Panc1 (cell line): Measurements from ENCODE around the gene FAM24B. TPM values are rescaled to one million over a fixed set of nuclear protein-coding genes. Genes with fewer than 3 reads are reported as not detected.
"Not testable (repeated sequence)": the region's sequence is repeated elsewhere in the genome, so short reads cannot be mapped to it uniquely, and the experiment has no call there.

Experiments
- ATAC-seq: fragments of 200-7000 bp; cut with Tn5 transposase; 2 replicates; pipeline ENCODE4 v1.9.1; 2020; ENCODE audit warnings: mild to moderate bottlenecking, moderate library complexity
- BruUV-seq: library from RNA; stranded (reverse); fragments of 400-500 nt; replicated peaks from 2 replicates; lab custom pipeline; 2021; lab: Mats Ljungman, UMichigan
- CTCF ChIA-PET: fragments of 300-600 bp; sonication (Branson Sonifier 250); formaldehyde crosslinking; loops from one replicate; lab custom pipeline; 2022; ENCODE audit warnings: antibody characterized with exemption; lab: Charles Lee
- POLR2A ChIA-PET: fragments of 300-600 bp; sonication (Branson Sonifier 250); formaldehyde crosslinking; loops from one replicate; lab custom pipeline; 2022; ENCODE audit warnings: antibody characterized with exemption; lab: Charles Lee
- DNase-seq: peaks from one replicate; pipeline ENCODE4 v3.0.0-alpha.2; 2010; ENCODE audit warnings: low read depth, low spot score
- H3K27ac ChIP-seq: 2 replicates; pipeline ENCODE4 v1.5.1; 2011; ENCODE audit warnings: mild to moderate bottlenecking, low read length, inconsistent platforms
- H3K27me3 ChIP-seq: fragments of 200-500 bp; sonication (Bioruptor generic); 2 replicates; pipeline ENCODE4 v1.6.0; 2014; ENCODE audit warnings: low read length, inconsistent platforms; ENCODE audit not compliant: control insufficient read depth, insufficient read depth
- H3K36me3 ChIP-seq: fragments of 200-500 bp; sonication (Bioruptor generic); 2 replicates; pipeline ENCODE4 v1.5.1; 2014; ENCODE audit warnings: inconsistent platforms, mild to moderate bottlenecking, low read length, moderate library complexity; ENCODE audit not compliant: control insufficient read depth, insufficient read depth
- H3K4me1 ChIP-seq: 2 replicates; pipeline ENCODE4 v1.5.1; 2011; ENCODE audit warnings: inconsistent platforms, mild to moderate bottlenecking, low read length, moderate library complexity; ENCODE audit not compliant: control insufficient read depth, insufficient read depth
- H3K4me3 ChIP-seq, 2 experiments: 2 replicates each; pipeline ENCODE4 v1.5.1; 2011 to 2012; ENCODE audit warnings: low read depth in 2 of 2, low read length in 2 of 2, mild to moderate bottlenecking in 2 of 2, inconsistent platforms in 1 of 2, moderate library complexity in 1 of 2
- H3K9me3 ChIP-seq: fragments of 200-500 bp; sonication (Bioruptor generic); 2 replicates; pipeline ENCODE4 v1.5.1; 2014; ENCODE audit warnings: low read depth, mild to moderate bottlenecking, inconsistent platforms, low read length, moderate library complexity; ENCODE audit not compliant: control insufficient read depth, insufficient read depth
- CTCF ChIP-seq: fragments of 450-650 bp; IDR thresholded peaks from 2 replicates; pipeline ENCODE4 v1.5.1; 2017; ENCODE audit warnings: mild to moderate bottlenecking
- POLR2AphosphoS5 ChIP-seq: IDR thresholded peaks from 2 replicates; pipeline ENCODE4 v1.6.1; 2012; ENCODE audit warnings: mild to moderate bottlenecking, low read depth, low read length, moderate library complexity
- SIN3A ChIP-seq: IDR thresholded peaks from 2 replicates; pipeline ENCODE4 v1.6.1; 2012; ENCODE audit warnings: low read depth, mild to moderate bottlenecking, low read length, moderate library complexity, borderline replicate concordance; ENCODE audit not compliant: insufficient read depth
- TCF7L2 ChIP-seq: IDR thresholded peaks from 2 replicates; pipeline ENCODE4 v1.6.1; 2011; ENCODE audit warnings: mild to moderate bottlenecking, low read depth, low read length, inconsistent platforms
- in situ Hi-C: cut with HindIII; loops from 2 replicates; pipeline ENCODE4 v1.10.0; 2016; ENCODE audit warnings: low sequenced_read_pairs, low pct_unique_long_range_greater_than_20kb
- intact Hi-C: fragments of 100-400 bp; cut with micrococcal nuclease; formaldehyde crosslinking; loops from one replicate; pipeline ENCODE4 v1.10.0; 2022; ENCODE audit not compliant: unreplicated experiment
- total RNA-seq: library from RNA; stranded (reverse); gene quantifications from one replicate; pipeline ENCODE4 v1.2.1, GENCODE V29; 2021; ENCODE audit not compliant: unreplicated experiment
- TF ChIP-seq, protein P1 (sequence below), 2 experiments: IDR thresholded peaks; 2 replicates each; pipeline ENCODE4 v1.6.1; 2011 to 2012; ENCODE audit warnings: low read depth in 2 of 2, control low read depth in 1 of 2, low read length in 1 of 2, mild to moderate bottlenecking in 1 of 2, moderate library complexity in 1 of 2; ENCODE audit not compliant: insufficient read depth in 1 of 2

The FAM24B gene
- total RNA-seq, 1 experiment from 2014 or later: 21.3 TPM

- TF ChIP-seq TCF7L2: no peak
- TF ChIP-seq CTCF: no peak
- TF ChIP-seq POLR2AphosphoS5: no peak
- no peaks in the 10 kb centered on the region for H3K36me3 ChIP-seq
- ChIA-PET POLR2A (no interaction called here), CTCF (no interaction called here)
- in situ Hi-C loops (no loop called here), intact Hi-C loops (no loop called here)
- H3K27me3 ChIP-seq: no peaks in the 10 kb centered on the region
- DNase-seq (no peak), ATAC-seq (no peak)
- no peak overlapping the region for H3K4me3 ChIP-seq
- peaks cover 43% of the 10 kb centered on the region for H3K4me1 ChIP-seq
- no TSS peak for BruUV-seq
- H3K27ac ChIP-seq: peak overlapping the region; percentile 19; the same call in 1 of the 2 replicates
- H3K9me3 ChIP-seq: no peaks in the 10 kb centered on the region
Observed at GRCh38 chr10:122859527-122859926, 19.9 kb downstream of the FAM24B start.

DNA sequence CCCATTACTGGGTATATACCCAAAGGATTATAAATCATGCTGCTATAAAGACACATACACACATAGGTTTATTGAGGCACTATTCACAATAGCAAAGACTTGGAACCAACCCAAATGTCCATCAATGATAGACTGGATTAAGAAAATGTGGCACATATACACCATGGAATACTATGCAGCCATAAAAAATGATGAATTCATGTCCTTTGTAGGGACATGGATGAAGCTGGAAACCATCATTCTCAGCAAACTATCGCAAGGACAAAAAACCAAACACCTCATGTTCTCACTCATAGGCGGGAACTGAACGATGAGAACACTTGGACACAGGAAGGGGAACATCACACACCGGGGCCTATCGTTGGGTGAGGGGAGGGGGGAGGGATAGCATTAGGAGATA, 21.3 kb downstream of the FAM24B start:
- H3K36me3 ChIP-seq, H3K27ac ChIP-seq, CTCF ChIA-PET, intact Hi-C loops, H3K9me3 ChIP-seq, POLR2A ChIA-PET, H3K4me3 ChIP-seq, DNase-seq, ATAC-seq, H3K27me3 ChIP-seq, BruUV-seq, in situ Hi-C loops: not testable (repeated sequence)
- H3K4me1 ChIP-seq: peaks cover 44% of the 10 kb centered on the region

GRCh38 chr10:122856902-122857301, 22.5 kb downstream of the FAM24B start:
- TF ChIP-seq TCF7L2 (no peak), SIN3A (no peak), POLR2AphosphoS5 (no peak), CTCF (no peak)
- TF ChIP-seq, protein P1, sequence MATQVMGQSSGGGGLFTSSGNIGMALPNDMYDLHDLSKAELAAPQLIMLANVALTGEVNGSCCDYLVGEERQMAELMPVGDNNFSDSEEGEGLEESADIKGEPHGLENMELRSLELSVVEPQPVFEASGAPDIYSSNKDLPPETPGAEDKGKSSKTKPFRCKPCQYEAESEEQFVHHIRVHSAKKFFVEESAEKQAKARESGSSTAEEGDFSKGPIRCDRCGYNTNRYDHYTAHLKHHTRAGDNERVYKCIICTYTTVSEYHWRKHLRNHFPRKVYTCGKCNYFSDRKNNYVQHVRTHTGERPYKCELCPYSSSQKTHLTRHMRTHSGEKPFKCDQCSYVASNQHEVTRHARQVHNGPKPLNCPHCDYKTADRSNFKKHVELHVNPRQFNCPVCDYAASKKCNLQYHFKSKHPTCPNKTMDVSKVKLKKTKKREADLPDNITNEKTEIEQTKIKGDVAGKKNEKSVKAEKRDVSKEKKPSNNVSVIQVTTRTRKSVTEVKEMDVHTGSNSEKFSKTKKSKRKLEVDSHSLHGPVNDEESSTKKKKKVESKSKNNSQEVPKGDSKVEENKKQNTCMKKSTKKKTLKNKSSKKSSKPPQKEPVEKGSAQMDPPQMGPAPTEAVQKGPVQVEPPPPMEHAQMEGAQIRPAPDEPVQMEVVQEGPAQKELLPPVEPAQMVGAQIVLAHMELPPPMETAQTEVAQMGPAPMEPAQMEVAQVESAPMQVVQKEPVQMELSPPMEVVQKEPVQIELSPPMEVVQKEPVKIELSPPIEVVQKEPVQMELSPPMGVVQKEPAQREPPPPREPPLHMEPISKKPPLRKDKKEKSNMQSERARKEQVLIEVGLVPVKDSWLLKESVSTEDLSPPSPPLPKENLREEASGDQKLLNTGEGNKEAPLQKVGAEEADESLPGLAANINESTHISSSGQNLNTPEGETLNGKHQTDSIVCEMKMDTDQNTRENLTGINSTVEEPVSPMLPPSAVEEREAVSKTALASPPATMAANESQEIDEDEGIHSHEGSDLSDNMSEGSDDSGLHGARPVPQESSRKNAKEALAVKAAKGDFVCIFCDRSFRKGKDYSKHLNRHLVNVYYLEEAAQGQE (IDR thresholded peaks at IDR 0.05; ENCODE audit: insufficient read depth in 1 of 2, low read depth in 2 of 2, low read length in 1 of 2): no peak
- DNase-seq (no peak), ATAC-seq (no peak)
- Histone ChIP-seq H3K27ac (no peak overlapping the region), H3K4me1 (peaks cover 50% of the 10 kb centered on the region), H3K9me3 (no peaks in the 10 kb centered on the region), H3K36me3 (0 out of 2 replicates have a peak, but pooled peaks cover 5% of the 10 kb centered on the region), H3K27me3 (no peaks in the 10 kb centered on the region), H3K4me3 (no peak overlapping the region)
- BruUV-seq: no TSS peak
- ChIA-PET POLR2A (no interaction called here), CTCF (no interaction called here)
- intact Hi-C loops: no loop called here
- in situ Hi-C loops: no loop called here
